HEK293T (cell line): ENCODE results near the gene PRPH2.

Experiments
- ARNT ChIP-seq: fragments of 450-650 bp; IDR thresholded peaks from 2 replicates; pipeline ENCODE4 v1.6.1; 2017; ENCODE audit warnings: mild to moderate bottlenecking
- BHLHE40 ChIP-seq: fragments of 450-650 bp; IDR thresholded peaks from 2 replicates; pipeline ENCODE4 v1.6.1; 2016; ENCODE audit warnings: mild to moderate bottlenecking, moderate library complexity, borderline replicate concordance
- CTBP1 ChIP-seq: fragments of 450-650 bp; IDR thresholded peaks from 2 replicates; pipeline ENCODE4 v1.6.1; 2016; ENCODE audit warnings: borderline replicate concordance
- ELF4 ChIP-seq: fragments of 450-650 bp; IDR thresholded peaks from 2 replicates; pipeline ENCODE4 v1.6.1; 2017; ENCODE audit warnings: antibody characterized with exemption
- FOXM1 ChIP-seq: fragments of 450-650 bp; IDR thresholded peaks from 2 replicates; pipeline ENCODE4 v1.6.1; 2017; ENCODE audit warnings: mild to moderate bottlenecking, borderline replicate concordance
- HDGF ChIP-seq: fragments of 450-650 bp; IDR thresholded peaks from 2 replicates; pipeline ENCODE4 v1.6.1; 2017; ENCODE audit warnings: antibody characterized with exemption, borderline replicate concordance
- L3MBTL2 ChIP-seq: fragments of 450-650 bp; conservative IDR thresholded peaks from 2 replicates; pipeline ENCODE4 v1.6.1; 2016; ENCODE audit warnings: mild to moderate bottlenecking
- TARDBP ChIP-seq: fragments of 450-650 bp; IDR thresholded peaks from 2 replicates; pipeline ENCODE4 v1.6.1; 2016
- TF ChIP-seq, protein P1 (sequence below): fragments of 450-650 bp; IDR thresholded peaks from 2 replicates; pipeline ENCODE4 v1.6.1; 2016

DNA sequence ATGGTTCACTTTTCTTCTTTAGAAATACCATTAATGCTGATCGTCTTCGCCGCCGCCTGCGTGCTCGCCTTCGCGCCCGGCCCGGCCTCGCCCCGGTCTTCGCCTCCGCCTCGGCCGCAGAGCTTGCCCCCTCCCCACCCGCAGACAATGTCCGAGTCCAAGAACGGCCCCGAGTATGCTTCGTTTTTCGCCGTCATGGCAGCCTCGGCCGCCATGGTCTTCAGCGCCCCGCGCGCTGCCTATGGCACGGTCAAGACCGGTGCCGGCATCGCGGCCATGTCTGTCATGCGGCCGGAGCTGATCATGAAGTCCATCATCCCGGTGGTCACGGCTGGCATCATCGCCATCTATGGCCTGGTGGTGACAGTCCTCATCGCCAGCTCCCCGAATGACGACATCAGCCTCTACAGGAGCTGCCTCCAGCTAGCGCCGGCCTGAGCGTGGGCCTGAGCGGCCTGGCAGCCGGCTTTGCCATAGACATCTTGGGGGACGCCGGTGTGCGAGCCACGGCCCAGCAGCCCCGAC lies 4.8 kb upstream of the PRPH2 start:
- TF ChIP-seq ELF4: no peak
- TF ChIP-seq TARDBP: no peak
- TF ChIP-seq L3MBTL2: no peak
- TF ChIP-seq ARNT: no peak
- TF ChIP-seq BHLHE40: no peak
- TF ChIP-seq CTBP1: no peak
- TF ChIP-seq, protein P1, sequence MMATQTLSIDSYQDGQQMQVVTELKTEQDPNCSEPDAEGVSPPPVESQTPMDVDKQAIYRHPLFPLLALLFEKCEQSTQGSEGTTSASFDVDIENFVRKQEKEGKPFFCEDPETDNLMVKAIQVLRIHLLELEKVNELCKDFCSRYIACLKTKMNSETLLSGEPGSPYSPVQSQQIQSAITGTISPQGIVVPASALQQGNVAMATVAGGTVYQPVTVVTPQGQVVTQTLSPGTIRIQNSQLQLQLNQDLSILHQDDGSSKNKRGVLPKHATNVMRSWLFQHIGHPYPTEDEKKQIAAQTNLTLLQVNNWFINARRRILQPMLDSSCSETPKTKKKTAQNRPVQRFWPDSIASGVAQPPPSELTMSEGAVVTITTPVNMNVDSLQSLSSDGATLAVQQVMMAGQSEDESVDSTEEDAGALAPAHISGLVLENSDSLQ: no peak
- no peak for TF ChIP-seq FOXM1
- no peak for TF ChIP-seq HDGF
